Tibial nerve (tissue), 4 donors: ENCODE measurements around the gene MPZL1. TPM values are rescaled to one million over a fixed set of nuclear protein-coding genes. Genes with fewer than 3 reads are reported as not detected.
A peak's percentile ranks its signal among the peaks of the same experiment; 100 is the strongest.
"Not testable (repeated sequence)": the region's sequence is repeated elsewhere in the genome, so short reads cannot be mapped to it uniquely, and the experiment has no call there.

ENCODE experiments used
- DNase-seq, 2 donors: peaks; one replicate each; pipeline ENCODE4 v3.0.0-alpha.2; 2019; ENCODE audit warnings: low spot score in 2 of 2
- H3K27ac ChIP-seq, 4 donors: fragments of 200-600 bp; sonication (generic) in 3 of 4; one replicate each; pipeline ENCODE4 v1.5.1; 2017 to 2019; ENCODE audit warnings: mild to moderate bottlenecking in 1 of 4
- H3K27me3 ChIP-seq, 2 donors: fragments of 200-600 bp; sonication (generic) in 1 of 2; one replicate each; pipeline versions ENCODE4 v1.5.1 to v1.6.0; 2017 to 2019
- H3K36me3 ChIP-seq, 3 donors: fragments of 200-600 bp; sonication (generic); one replicate each; pipeline ENCODE4 v1.5.1; 2018 to 2019
- H3K4me1 ChIP-seq, 4 donors: fragments of 200-600 bp; sonication (generic) in 3 of 4; one replicate each; pipeline ENCODE4 v1.5.1; 2017 to 2019
- H3K4me3 ChIP-seq, 4 donors: fragments of 200-600 bp; sonication (generic) in 3 of 4; one replicate each; pipeline ENCODE4 v1.5.1; 2017 to 2019; ENCODE audit warnings: mild to moderate bottlenecking in 1 of 4, moderate library complexity in 1 of 4
- H3K9me3 ChIP-seq, 4 donors: fragments of 200-600 bp; sonication (generic) in 3 of 4; one replicate each; pipeline ENCODE4 v1.5.1; 2017 to 2019
- CTCF ChIP-seq, 5 experiments: fragments of 200-600 bp in 3 of 5; fragments of 450-650 bp in 2 of 5; sonication (generic) in 3 of 5; IDR thresholded peaks; one replicate each; pipeline ENCODE4 v1.5.1; 2016 to 2019; ENCODE audit warnings: antibody characterized with exemption in 5 of 5, mild to moderate bottlenecking in 3 of 5, moderate library complexity in 2 of 5
- EP300 ChIP-seq, 2 donors: sonication (generic); formaldehyde crosslinking; IDR thresholded peaks; one replicate each; pipeline ENCODE4 v1.6.1; 2017; ENCODE audit warnings: antibody characterized with exemption in 2 of 2, mild to moderate bottlenecking in 1 of 2
- POLR2A ChIP-seq, 2 donors: fragments of 450-650 bp; IDR thresholded peaks; one replicate each; pipeline ENCODE4 v1.6.1; 2017; ENCODE audit warnings: antibody characterized with exemption in 2 of 2, mild to moderate bottlenecking in 2 of 2, moderate library complexity in 2 of 2
- WGBS, 2 donors: methylation state at CpG; one replicate each; pipeline ENCODE4 v1.1.5; 2018; 5-methylcytosine and 5-hydroxymethylcytosine counted together
- total RNA-seq, 4 donors: library from RNA; depleted of rRNA; stranded (reverse); fragments of >200 nt; gene quantifications; one replicate each; pipeline ENCODE4 v1.1.0, GENCODE V29; 2016

Gene MPZL1
- total RNA-seq, 4 donors from 2014 or later = 50.1 to 76.0 (median 71.7) TPM

GRCh38 chr1:167737169-167737568 is 15.4 kb downstream of the MPZL1 start:
- Histone ChIP-seq H3K4me1 (no peaks in the 10 kb centered on the region), H3K9me3 (no peaks in the 10 kb centered on the region), H3K27me3 (no peaks in the 10 kb centered on the region), H3K36me3 (no peaks in the 10 kb centered on the region), H3K4me3 (no peak overlapping the region), H3K27ac (no peak overlapping the region)
- no peak for DNase-seq
- WGBS, 2 donors = 83 to 85% methylated on average over 4 of the region's 4 CpGs
- no peak for TF ChIP-seq EP300 (IDR thresholded peaks at IDR 0.05)
- TF ChIP-seq POLR2A (IDR thresholded peaks at IDR 0.05) = no peak

- no peak for TF ChIP-seq EP300 (IDR thresholded peaks at IDR 0.05)
- no peak for TF ChIP-seq POLR2A (IDR thresholded peaks at IDR 0.05)
- TF ChIP-seq CTCF (IDR thresholded peaks at IDR 0.05) = no peak
- H3K4me1 ChIP-seq = no peaks in the 10 kb centered on the region
- 95 to 99% methylated on average over 8 of the region's 8 CpGs for WGBS, 2 donors
These were observed 16.4 kb downstream of the MPZL1 start for GRCh38 chr1:167738158-167738557.

GRCh38 chr1:167739752-167740151 is 18.0 kb downstream of the MPZL1 start:
- H3K36me3 ChIP-seq = no peaks in the 10 kb centered on the region
- WGBS, 2 donors = 57 to 67% methylated on average over 3 of the region's 3 CpGs
- H3K4me1 ChIP-seq = no peaks in the 10 kb centered on the region
- DNase-seq = no peak
- no peak overlapping the region for H3K4me3 ChIP-seq
- H3K27ac ChIP-seq = peak overlapping the region in 1 of 4 donors; percentile 12
- TF ChIP-seq POLR2A (IDR thresholded peaks at IDR 0.05) (no peak), EP300 (IDR thresholded peaks at IDR 0.05) (no peak), CTCF (IDR thresholded peaks at IDR 0.05) (no peak)
- no peaks in the 10 kb centered on the region for H3K27me3 ChIP-seq
- H3K9me3 ChIP-seq = no peaks in the 10 kb centered on the region

More at GRCh38 chr1:167738158-167738557, 16.4 kb downstream of the MPZL1 start:
- no peak overlapping the region for H3K4me3 ChIP-seq
- DNase-seq = no peak
- H3K9me3 ChIP-seq = no peaks in the 10 kb centered on the region
- H3K36me3 ChIP-seq = no peaks in the 10 kb centered on the region
- H3K27ac ChIP-seq = no peak overlapping the region
- no peaks in the 10 kb centered on the region for H3K27me3 ChIP-seq

- 95 to 97% methylated on average over 7 of the region's 7 CpGs for WGBS, 2 donors
- H3K4me1 ChIP-seq, H3K27me3 ChIP-seq, H3K27ac ChIP-seq, H3K9me3 ChIP-seq, H3K36me3 ChIP-seq, H3K4me3 ChIP-seq, DNase-seq: not testable (repeated sequence)
These were observed 19.3 kb downstream of the MPZL1 start for GRCh38 chr1:167741103-167741502.

GRCh38 chr1:167742392-167743057 is 20.7 kb downstream of the MPZL1 start:
- not testable (repeated sequence) for H3K4me1 ChIP-seq, DNase-seq, H3K4me3 ChIP-seq, H3K27ac ChIP-seq, H3K9me3 ChIP-seq, H3K27me3 ChIP-seq, H3K36me3 ChIP-seq
- 54 to 56% methylated on average over 1 of the region's 1 CpG for WGBS, 2 donors

GRCh38 chr1:167744901-167745300 is 23.1 kb downstream of the MPZL1 start:
- no peaks in the 10 kb centered on the region for H3K36me3 ChIP-seq
- no peak overlapping the region for H3K4me3 ChIP-seq
- H3K27me3 ChIP-seq = no peaks in the 10 kb centered on the region
- DNase-seq = no peak
- no peaks in the 10 kb centered on the region for H3K9me3 ChIP-seq
- TF ChIP-seq EP300 (IDR thresholded peaks at IDR 0.05) (no peak), CTCF (IDR thresholded peaks at IDR 0.05) (no peak), POLR2A (IDR thresholded peaks at IDR 0.05) (no peak)
- H3K4me1 ChIP-seq = peaks cover 0 to 19% (median 0%) of the 10 kb centered on the region in 4 donors
- no peak overlapping the region for H3K27ac ChIP-seq
- WGBS, 2 donors = 91 to 95% methylated on average over 3 of the region's 3 CpGs
